ENCODE data around the gene KIF16B.

GRCh38 chr20:16321291-16321690 is 252.0 kb downstream of the KIF16B start:
- TF ChIP-seq CTCF (IDR thresholded peaks at IDR 0.05; ENCODE audit: insufficient read depth, low read depth, low read length) (no peak), EZH2 (IDR thresholded peaks at IDR 0.05; ENCODE audit: insufficient read depth, low read length) (no peak)

Measured in astrocyte (in vitro differentiated cells and primary cell).